Endothelial cell of umbilical vein (primary cell): ENCODE data around the gene ALDH5A1. TPM values are rescaled to one million over a fixed set of nuclear protein-coding genes. Genes with fewer than 3 reads are reported as not detected.

Source experiments
- BruUV-seq: library from RNA; stranded (reverse); fragments of 400-500 nt; replicated peaks from 2 replicates; lab custom pipeline; 2021; lab: Mats Ljungman, UMichigan
- CTCF ChIA-PET: fragments of 300-600, 350-600 bp; sonication (Branson Sonifier 250); formaldehyde crosslinking; loops from one replicate; lab custom pipeline; 2021; ENCODE audit warnings: antibody characterized with exemption, inconsistent platforms; lab: Charles Lee
- POLR2A ChIA-PET: fragments of 300-600, 350-600 bp; sonication (Branson Sonifier 250); formaldehyde crosslinking; loops from one replicate; lab custom pipeline; 2021; ENCODE audit warnings: antibody characterized with exemption, inconsistent platforms; lab: Charles Lee
- DNase-seq: peaks from one replicate; pipeline ENCODE4 v3.0.0-alpha.2; 2011; ENCODE audit warnings: low read depth, low spot score
- FAIRE-seq: peaks from 2 replicates; lab custom pipeline; 2011; peaks lifted over from hg19 to GRCh38; lab: Jason Lieb, UNC
- H2AFZ ChIP-seq: 2 replicates; pipeline ENCODE4 v1.6.0; 2012; ENCODE audit warnings: low read depth, low read length, control low read depth, inconsistent platforms
- H3K27ac ChIP-seq: 2 replicates; pipeline ENCODE4 v1.5.1; 2011; ENCODE audit warnings: low read depth, mild to moderate bottlenecking, control low read depth, low read length, moderate library complexity; ENCODE audit not compliant: insufficient read depth
- H3K27me3 ChIP-seq, 2 experiments: 2 replicates each; pipeline versions ENCODE4 v1.6.0 to v1.6.1; 2011; ENCODE audit warnings: low read length in 2 of 2, mixed read lengths in 1 of 2; ENCODE audit not compliant: control insufficient read depth in 2 of 2, insufficient read depth in 2 of 2
- H3K36me3 ChIP-seq, 2 experiments: 2 replicates in 1 of 2; 3 replicates in 1 of 2; pipeline ENCODE4 v1.5.1; 2011; ENCODE audit warnings: low read length in 2 of 2, mild to moderate bottlenecking in 1 of 2, moderate library complexity in 1 of 2; ENCODE audit not compliant: control insufficient read depth in 2 of 2, insufficient read depth in 2 of 2; ENCODE audit errors: extremely low read depth in 1 of 2
- H3K4me1 ChIP-seq: 3 replicates; pipeline ENCODE4 v1.5.1; 2011; ENCODE audit warnings: mild to moderate bottlenecking, low read length; ENCODE audit not compliant: control insufficient read depth, insufficient read depth; ENCODE audit errors: extremely low read depth
- H3K4me2 ChIP-seq: 2 replicates; pipeline ENCODE4 v1.6.1; 2011; ENCODE audit warnings: low read length, control low read depth, mixed read lengths; ENCODE audit not compliant: insufficient read depth
- H3K4me3 ChIP-seq, 3 experiments: fragments of 200-600 bp in 1 of 3; sonication (generic), shearing (Covaris generic) in 1 of 3; replicated peaks in 1 of 3; 2 replicates each; pipeline ENCODE4 v1.5.1; 2011 to 2016; ENCODE audit warnings: control low read depth in 3 of 3, low read length in 3 of 3, mild to moderate bottlenecking in 2 of 3, inconsistent platforms in 1 of 3, low read depth in 1 of 3, moderate library complexity in 1 of 3; ENCODE audit not compliant: insufficient read depth in 1 of 3
- H3K79me2 ChIP-seq: 2 replicates; pipeline ENCODE4 v1.6.0; 2012; ENCODE audit warnings: low read length, inconsistent platforms; ENCODE audit not compliant: control insufficient read depth, insufficient read depth
- H3K9ac ChIP-seq: replicated peaks from 2 replicates; pipeline ENCODE3; 2011; ENCODE audit warnings: low read length, control low read depth; ENCODE audit not compliant: insufficient read depth; ENCODE audit errors: extremely low read depth
- H3K9me1 ChIP-seq: replicated peaks from 3 replicates; pipeline ENCODE4 v1.6.0; 2011; ENCODE audit warnings: mild to moderate bottlenecking, low read length; ENCODE audit not compliant: control insufficient read depth, insufficient read depth; ENCODE audit errors: extremely low read depth
- H3K9me3 ChIP-seq: replicated peaks from 2 replicates; pipeline ENCODE4 v1.5.1; 2012; ENCODE audit warnings: low read length, inconsistent platforms; ENCODE audit not compliant: control insufficient read depth, insufficient read depth
- H4K20me1 ChIP-seq: replicated peaks from 2 replicates; pipeline ENCODE3; 2011; ENCODE audit warnings: mild to moderate bottlenecking, low read length; ENCODE audit not compliant: control insufficient read depth, insufficient read depth; ENCODE audit errors: extremely low read depth
- GATA2 ChIP-seq: IDR thresholded peaks from 2 replicates; pipeline ENCODE4 v1.7.0; 2011; ENCODE audit warnings: low read depth, mild to moderate bottlenecking, moderate library complexity, mixed read lengths, low read length; ENCODE audit not compliant: insufficient read length, insufficient read depth
- MAX ChIP-seq: IDR thresholded peaks from 2 replicates; pipeline ENCODE4 v1.6.1; 2011; ENCODE audit not compliant: insufficient read depth, insufficient read length
- MYC ChIP-seq: IDR thresholded peaks from one replicate; pipeline ENCODE4 v1.6.1; 2011; ENCODE audit warnings: mild to moderate bottlenecking, low read depth, low read length
- POLR2AphosphoS5 ChIP-seq: IDR thresholded peaks from 2 replicates; pipeline ENCODE4 v1.6.1; 2012; ENCODE audit warnings: low read depth, mild to moderate bottlenecking, control low read depth, low read length, moderate library complexity; ENCODE audit not compliant: insufficient read depth
- dilution Hi-C: fragments of 300-500 bp; cut with MboI; formaldehyde crosslinking; loops from one replicate; pipeline ENCODE4 v1.15.0; 2019; ENCODE audit warnings: low sequenced_read_pairs; ENCODE audit not compliant: extremely low pct_ligation_motif_present
- intact Hi-C: fragments of 100-400 bp; cut with micrococcal nuclease; formaldehyde crosslinking; loops from one replicate; pipeline ENCODE4 v1.10.0; 2022
- polyA plus RNA-seq, 4 experiments: library from polyadenylated mRNA; depleted of rRNA in 3 of 4; stranded (reverse) in 3 of 4; unstranded in 1 of 4; fragments of >200 nt; gene quantifications; 2 replicates each; pipeline versions ENCODE4 v1.2.1 to v1.2.3, GENCODE V29; 2011 to 2012; ENCODE audit warnings: missing spikeins in 1 of 4
- total RNA-seq: library from RNA; stranded (reverse); gene quantifications from 2 replicates; pipeline ENCODE4 v1.2.3, GENCODE V29; 2021
- TF ChIP-seq, protein P1 (sequence below), 2 donors: IDR thresholded peaks; 1 replicate in 1 of 2; 2 replicates in 1 of 2; pipeline ENCODE4 v1.5.1; 2011; ENCODE audit warnings: low read length in 2 of 2, mild to moderate bottlenecking in 2 of 2, moderate library complexity in 2 of 2, control low read depth in 1 of 2, inconsistent platforms in 1 of 2, low read depth in 1 of 2; ENCODE audit not compliant: insufficient read depth in 1 of 2; ENCODE audit errors: extremely low read depth in 1 of 2

ALDH5A1 gene
- total and polyA plus RNA-seq, 2 donors (not counting 3 experiments of a cell fraction or from before 2014, with no cell fraction given): 0.51 to 1.1 TPM

- Histone ChIP-seq H3K27ac (no peak overlapping the region), H3K36me3 (no peaks in the 10 kb centered on the region), H2AFZ (no peak overlapping the region), H3K9me3 (no peaks in the 10 kb centered on the region), H3K79me2 (no peaks in the 10 kb centered on the region), H4K20me1 (no peaks in the 10 kb centered on the region), H3K9ac (no peak overlapping the region), H3K4me3 (no peak overlapping the region), H3K4me1 (no peaks in the 10 kb centered on the region), H3K27me3 (no peaks in the 10 kb centered on the region), H3K9me1 (no peaks in the 10 kb centered on the region), H3K4me2 (no peak overlapping the region)
- DNase-seq: no peak
- FAIRE-seq: no peak
- no TSS peak for BruUV-seq
- TF ChIP-seq GATA2: no peak
- no peak for TF ChIP-seq MYC
- no peak for TF ChIP-seq POLR2AphosphoS5
- TF ChIP-seq MAX: no peak
- TF ChIP-seq, protein P1, sequence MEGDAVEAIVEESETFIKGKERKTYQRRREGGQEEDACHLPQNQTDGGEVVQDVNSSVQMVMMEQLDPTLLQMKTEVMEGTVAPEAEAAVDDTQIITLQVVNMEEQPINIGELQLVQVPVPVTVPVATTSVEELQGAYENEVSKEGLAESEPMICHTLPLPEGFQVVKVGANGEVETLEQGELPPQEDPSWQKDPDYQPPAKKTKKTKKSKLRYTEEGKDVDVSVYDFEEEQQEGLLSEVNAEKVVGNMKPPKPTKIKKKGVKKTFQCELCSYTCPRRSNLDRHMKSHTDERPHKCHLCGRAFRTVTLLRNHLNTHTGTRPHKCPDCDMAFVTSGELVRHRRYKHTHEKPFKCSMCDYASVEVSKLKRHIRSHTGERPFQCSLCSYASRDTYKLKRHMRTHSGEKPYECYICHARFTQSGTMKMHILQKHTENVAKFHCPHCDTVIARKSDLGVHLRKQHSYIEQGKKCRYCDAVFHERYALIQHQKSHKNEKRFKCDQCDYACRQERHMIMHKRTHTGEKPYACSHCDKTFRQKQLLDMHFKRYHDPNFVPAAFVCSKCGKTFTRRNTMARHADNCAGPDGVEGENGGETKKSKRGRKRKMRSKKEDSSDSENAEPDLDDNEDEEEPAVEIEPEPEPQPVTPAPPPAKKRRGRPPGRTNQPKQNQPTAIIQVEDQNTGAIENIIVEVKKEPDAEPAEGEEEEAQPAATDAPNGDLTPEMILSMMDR (IDR thresholded peaks at IDR 0.05; ENCODE audit: extremely low read depth in 1 of 2, insufficient read depth in 1 of 2, low read depth in 1 of 2, low read length in 2 of 2): no peak
- dilution Hi-C loops (no loop called here), intact Hi-C loops (no loop called here)
- ChIA-PET POLR2A (interaction anchor here (0.5 kb wide), 1 partner anchor 142 kb away, joined by 4 read pairs; no protein-coding TSS in a partner anchor), CTCF (interaction anchor here (0.7 to 1.5 kb wide), 7 partner anchors 9 to 92 kb away, joined by 3 to 4 read pairs (median 3); no protein-coding TSS in a partner anchor)
Observed at GRCh38 chr6:24522228-24523176, 27.7 kb downstream of the ALDH5A1 start.
